ENCODE measurements around the gene NCR1.
"Not testable (repeated sequence)": the region's sequence is repeated elsewhere in the genome, so short reads cannot be mapped to it uniquely, and the experiment has no call there.

Gene NCR1, protein sequence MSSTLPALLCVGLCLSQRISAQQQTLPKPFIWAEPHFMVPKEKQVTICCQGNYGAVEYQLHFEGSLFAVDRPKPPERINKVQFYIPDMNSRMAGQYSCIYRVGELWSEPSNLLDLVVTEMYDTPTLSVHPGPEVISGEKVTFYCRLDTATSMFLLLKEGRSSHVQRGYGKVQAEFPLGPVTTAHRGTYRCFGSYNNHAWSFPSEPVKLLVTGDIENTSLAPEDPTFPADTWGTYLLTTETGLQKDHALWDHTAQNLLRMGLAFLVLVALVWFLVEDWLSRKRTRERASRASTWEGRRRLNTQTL

GRCh38 chr19:54905803-54906511, at the start of gene NCR1:
TSS of gene NCR1 (plus strand) at chr19:54906148. CDS start at chr19:54906188, 40 bp downstream.
- Histone ChIP-seq H3K4me3 (peak within 1 kb of the TSS in 1 of 7 experiments; percentile 2), H3K27ac (peak within 1 kb of the TSS in 1 of 21 experiments; percentile 46)

DNA sequence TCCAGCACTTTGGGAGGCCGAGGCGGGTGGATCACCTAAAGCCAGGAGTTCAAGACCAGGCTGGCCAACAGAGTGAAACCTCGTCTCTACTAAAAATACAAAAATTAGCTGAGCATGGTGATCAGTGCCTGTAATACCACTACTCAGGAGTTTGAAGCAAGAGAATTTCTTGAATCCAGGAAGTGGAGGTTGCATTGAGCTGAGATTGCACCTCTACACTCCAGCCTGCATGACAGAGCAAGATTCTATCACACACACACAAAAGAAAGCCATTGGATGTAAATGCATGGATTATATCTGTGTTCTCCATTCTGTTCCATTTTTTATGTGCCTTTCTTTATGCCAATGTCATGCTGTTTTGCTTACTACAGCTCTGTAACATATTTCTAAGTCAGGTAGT, 47.5 kb upstream of the NCR1 start:
- not testable (repeated sequence) for H3K27ac ChIP-seq, H3K4me3 ChIP-seq

GRCh38 chr19:54859421-54859820, 46.5 kb upstream of the NCR1 start:
- not testable (repeated sequence) for H3K27ac ChIP-seq, H3K4me3 ChIP-seq

DNA sequence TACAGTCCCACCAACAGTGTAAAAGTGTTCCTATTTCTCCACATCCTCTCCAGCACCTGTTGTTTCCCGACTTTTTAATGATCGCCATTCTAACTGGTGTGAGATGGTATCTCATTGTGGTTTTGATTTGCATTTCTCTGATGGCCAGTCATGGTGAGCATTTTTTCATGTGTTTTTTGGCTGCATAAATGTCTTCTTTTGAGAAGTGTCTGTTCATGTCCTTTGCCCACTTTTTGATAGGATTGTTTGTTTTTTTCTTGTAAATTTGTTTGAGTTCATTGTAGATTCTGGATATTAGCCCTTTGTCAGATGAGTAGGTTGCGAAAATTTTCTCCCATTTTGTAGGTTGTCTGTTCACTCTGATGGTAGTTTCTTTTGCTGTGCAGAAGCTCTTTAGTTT, 42.5 kb upstream of the NCR1 start:
- H3K27ac ChIP-seq, H3K4me3 ChIP-seq: not testable (repeated sequence)

GRCh38 chr19:54871696-54872095, 34.3 kb upstream of the NCR1 start:
- Histone ChIP-seq H3K4me3 (no peak overlapping the region), H3K27ac (no peak overlapping the region)

DNA sequence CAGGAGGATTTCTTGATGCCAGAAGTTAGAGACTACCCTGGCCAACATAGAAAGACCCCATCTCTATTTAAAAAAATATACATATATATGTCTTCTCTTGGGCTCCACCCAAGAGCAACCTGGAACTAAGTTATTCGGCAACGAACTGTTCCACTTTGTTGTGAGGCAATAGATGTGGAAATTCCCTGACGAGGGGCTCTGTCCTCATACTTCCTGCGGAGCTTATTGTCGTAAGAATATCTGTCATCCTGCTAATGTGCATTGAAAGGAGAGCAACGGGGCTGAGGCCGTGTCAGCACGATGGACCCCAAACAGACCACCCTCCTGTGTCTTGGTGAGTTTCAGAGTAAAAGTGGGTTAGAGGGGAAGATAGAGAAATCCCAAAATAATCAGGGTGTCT, 32.0 kb upstream of the NCR1 start, which contains the start of gene FCAR:
Gene FCAR (plus strand): TSS at position 246 of the 400 bp plus-strand sequence. CDS start 55 bp downstream, at position 301.
- Histone ChIP-seq H3K4me3 (no peak within 1 kb of the TSS), H3K27ac (peak within 1 kb of the TSS in 4 of 21 experiments; percentile 1 to 54 (median 28))

DNA sequence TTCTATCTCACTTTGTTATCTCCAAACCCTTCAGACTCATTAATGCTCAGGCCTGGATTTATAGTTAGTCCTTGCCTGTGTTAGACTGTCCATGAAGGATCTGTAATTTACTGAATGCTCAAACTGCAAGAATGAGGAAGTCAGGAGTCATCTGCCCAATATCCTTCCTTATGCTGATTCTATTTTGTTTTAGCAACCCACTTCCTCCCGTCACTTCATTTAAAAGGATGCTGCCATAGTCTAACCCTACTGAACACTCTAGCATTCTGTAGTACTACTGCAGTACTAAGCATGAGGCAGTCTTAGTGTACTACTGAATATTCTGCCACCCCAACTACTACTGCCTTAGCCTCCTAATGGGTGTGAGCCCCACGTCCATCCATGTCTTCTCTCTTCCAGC, 30.4 kb upstream of the NCR1 start:
- Histone ChIP-seq H3K27ac (peak overlapping the region in 2 of 21 experiments; percentile 5 to 50), H3K4me3 (peak overlapping the region in 1 of 7 experiments; percentile 1)

GRCh38 chr19:54877471-54877870, 28.5 kb upstream of the NCR1 start:
- H3K4me3 ChIP-seq: no peak overlapping the region
- H3K27ac ChIP-seq: no peak overlapping the region

DNA sequence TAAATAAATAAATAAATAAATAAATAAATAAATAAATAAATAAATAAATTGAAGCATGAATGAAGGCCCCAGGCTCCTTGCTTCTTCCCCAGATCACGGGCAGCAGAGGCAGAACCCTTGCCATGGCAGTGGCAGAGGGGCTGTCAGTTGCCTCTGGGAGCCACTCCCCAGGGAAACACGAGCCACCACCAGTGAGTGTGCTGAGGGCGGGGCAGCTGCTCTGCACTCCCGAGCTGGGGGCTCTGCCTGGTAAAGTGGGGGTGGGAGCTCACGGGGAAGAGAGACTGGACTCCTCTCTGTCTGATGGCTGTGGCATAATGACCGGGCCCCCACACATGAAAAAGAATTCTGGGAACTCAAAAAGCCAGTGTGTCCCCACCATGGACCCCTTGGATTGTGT, 24.1 kb upstream of the NCR1 start:
- H3K27ac ChIP-seq: no peak overlapping the region
- no peak overlapping the region for H3K4me3 ChIP-seq

- Histone ChIP-seq H3K27ac (no peak overlapping the region), H3K4me3 (no peak overlapping the region)
Observed at GRCh38 chr19:54882758-54883157, 23.2 kb upstream of the NCR1 start.

DNA sequence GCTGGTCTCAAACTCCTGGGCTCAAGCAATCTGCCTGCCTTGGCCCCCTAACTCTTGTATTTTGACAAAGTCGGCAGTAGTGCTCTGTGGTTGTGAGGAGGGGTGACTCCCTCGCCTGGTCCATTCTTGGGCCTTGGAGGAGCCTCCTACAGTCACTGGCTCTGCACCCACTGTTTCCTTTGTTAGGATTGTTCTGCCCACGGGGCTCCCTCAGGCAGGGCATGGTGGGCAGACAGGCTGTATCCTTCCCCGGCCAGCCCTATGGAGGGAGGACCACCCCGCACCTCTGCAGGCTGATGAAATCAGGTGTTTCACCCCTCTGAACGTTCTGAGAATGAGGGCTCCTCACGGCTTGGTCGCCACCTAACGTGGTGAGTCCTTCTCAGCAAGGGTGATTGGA, 22.7 kb upstream of the NCR1 start:
- no peak overlapping the region for H3K4me3 ChIP-seq
- H3K27ac ChIP-seq: no peak overlapping the region

DNA sequence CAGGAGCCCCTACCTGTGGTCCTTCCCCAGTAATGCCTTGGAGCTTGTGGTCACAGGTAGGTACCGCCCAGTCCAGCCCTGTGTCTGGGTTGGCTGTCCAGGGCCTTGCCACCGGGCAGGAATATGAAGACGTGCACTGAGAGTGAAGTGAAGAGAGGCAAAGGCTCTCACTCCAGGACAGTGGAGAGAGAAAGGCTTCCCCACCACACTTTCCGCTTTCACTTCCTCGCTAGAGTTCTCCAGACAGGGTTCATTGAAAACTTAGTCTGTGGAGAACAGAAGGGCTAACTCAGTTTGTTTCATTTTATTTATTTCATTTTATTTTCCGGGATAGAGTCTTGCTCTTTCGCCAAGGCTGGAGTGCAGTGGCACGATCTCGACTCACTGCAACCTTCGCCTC, 17.7 kb upstream of the NCR1 start:
- no peak overlapping the region for H3K4me3 ChIP-seq

DNA sequence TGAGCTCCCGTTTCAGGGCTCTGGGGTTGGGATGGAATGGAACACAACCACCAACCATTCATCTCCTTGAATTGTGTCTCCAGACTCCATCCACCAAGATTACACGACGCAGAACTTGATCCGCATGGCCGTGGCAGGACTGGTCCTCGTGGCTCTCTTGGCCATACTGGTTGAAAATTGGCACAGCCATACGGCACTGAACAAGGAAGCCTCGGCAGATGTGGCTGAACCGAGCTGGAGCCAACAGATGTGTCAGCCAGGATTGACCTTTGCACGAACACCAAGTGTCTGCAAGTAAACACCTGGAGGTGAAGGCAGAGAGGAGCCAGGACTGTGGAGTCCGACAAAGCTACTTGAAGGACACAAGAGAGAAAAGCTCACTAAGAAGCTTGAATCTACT, 16.4 kb upstream of the NCR1 start:
- H3K27ac ChIP-seq: no peak overlapping the region

More for the DNA sequence above, 17.7 kb upstream of the NCR1 start:
- no peak overlapping the region for H3K27ac ChIP-seq

DNA sequence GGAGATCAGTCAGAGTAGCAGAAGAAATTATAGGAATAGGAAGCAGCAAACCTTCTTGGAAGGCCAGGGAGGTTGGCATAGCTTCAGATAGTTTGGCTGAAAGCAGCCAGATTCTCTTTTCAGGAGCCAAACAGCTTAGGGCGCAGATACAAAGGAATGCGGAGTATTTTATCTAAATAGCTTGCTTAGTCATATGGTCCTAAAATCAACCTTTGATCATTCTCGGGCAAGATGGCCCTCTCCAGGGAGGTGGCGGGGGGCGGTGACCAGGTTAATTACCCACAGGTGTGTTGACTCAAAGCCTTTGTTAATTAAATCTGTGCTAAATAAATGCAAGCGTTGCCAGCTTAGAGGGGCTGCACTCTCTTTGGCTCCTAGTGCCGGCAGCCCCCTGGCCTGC, 12.5 kb upstream of the NCR1 start:
- Histone ChIP-seq H3K27ac (no peak overlapping the region), H3K4me3 (no peak overlapping the region)

More for the DNA sequence above, 16.4 kb upstream of the NCR1 start:
- no peak overlapping the region for H3K4me3 ChIP-seq

GRCh38 chr19:54894106-54894505, 11.8 kb upstream of the NCR1 start:
- not testable (repeated sequence) for H3K4me3 ChIP-seq, H3K27ac ChIP-seq

GRCh38 chr19:54896036-54896435, 9.9 kb upstream of the NCR1 start:
- Histone ChIP-seq H3K27ac (no peak overlapping the region), H3K4me3 (no peak overlapping the region)

DNA sequence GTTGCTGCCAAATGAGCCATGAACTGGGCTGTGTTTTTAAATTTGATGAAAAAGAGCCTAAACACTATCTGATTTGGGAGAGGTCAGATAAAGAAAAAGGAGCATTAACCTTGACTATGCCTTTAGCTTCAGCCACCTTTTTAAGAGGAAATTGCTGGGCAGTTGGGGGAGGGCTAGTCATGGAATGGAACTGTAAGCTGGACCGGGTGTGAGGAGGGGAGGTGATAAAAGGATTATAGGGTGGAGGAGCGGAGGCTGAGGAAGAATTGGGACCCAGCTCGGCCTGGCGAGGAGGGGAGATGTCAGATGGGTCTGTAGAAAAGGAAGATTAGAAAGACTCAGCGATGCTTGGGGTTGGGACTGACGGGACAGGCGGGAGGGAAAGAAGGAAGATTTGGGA, 7.3 kb upstream of the NCR1 start:
- H3K4me3 ChIP-seq, H3K27ac ChIP-seq: not testable (repeated sequence)

- H3K4me3 ChIP-seq, H3K27ac ChIP-seq: not testable (repeated sequence)
Observed at GRCh38 chr19:54899646-54900045, 6.3 kb upstream of the NCR1 start.

DNA sequence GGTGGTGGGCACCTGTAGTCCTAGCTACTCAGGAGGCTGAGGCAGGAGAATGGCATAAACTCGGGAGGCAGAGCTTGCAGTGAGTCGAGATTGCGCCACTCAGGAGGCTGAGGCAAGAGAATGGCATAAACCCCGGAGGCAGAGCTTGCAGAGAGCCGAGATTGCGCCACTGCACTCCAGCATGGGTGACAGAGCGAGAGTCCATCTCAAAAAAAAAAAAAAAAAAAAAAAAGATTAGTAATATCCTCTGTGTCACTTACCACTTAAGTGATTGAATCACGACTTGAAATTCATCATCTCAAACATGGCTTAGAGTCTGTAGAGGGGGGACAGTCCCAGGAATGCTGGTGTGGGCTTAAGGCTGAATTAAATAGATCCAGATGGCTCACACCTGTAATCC, 4.8 kb upstream of the NCR1 start:
- not testable (repeated sequence) for H3K4me3 ChIP-seq, H3K27ac ChIP-seq

DNA sequence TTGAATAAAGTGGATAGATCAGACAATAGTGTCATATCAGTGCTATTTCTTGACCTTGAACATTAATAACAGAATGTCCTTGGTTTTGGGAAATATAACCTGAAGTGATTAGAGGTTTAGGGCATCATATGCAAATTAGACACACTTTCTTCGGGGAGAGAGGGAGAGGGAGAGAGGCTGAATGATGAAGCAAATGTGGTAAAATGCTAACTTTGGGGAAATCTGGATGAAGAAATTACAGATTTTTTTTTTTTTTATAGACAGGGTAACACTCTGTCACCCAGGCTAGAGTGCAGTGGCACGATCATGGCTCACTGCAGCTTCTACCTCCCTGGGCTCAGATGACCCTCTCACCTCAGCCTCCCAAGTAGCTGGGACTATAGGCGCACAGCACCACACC, 3.9 kb upstream of the NCR1 start:
- no peak overlapping the region for H3K27ac ChIP-seq
- H3K4me3 ChIP-seq: no peak overlapping the region

DNA sequence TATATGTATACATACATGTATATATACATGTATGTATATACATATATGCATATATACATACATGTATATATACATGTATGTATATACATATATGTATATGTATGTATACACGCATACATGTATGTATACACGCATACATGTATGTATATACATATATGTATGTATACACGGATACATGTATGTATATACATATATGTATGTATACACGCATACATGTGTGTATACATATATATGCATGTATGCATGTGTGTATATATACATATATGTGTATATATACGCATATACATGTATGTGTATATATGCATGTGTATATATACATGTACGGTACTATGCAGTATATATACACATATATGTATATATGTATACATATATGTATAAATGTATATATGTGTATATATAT, 2.6 kb upstream of the NCR1 start:
- Histone ChIP-seq H3K27ac (no peak overlapping the region), H3K4me3 (no peak overlapping the region)
